AML-193 (cell line): Measurements from ENCODE around the gene TCAP.

Experiments used
- DNase-seq, 2 experiments: peaks; one replicate each; lab custom pipeline; 2025; lab: John Stamatoyannopoulos, UW

Gene TCAP

GRCh38 chr17:39650121-39650579 is 15.0 kb upstream of the TCAP start:
- no peak for DNase-seq

- no peak for DNase-seq
These were observed 13.1 kb upstream of the TCAP start for GRCh38 chr17:39651923-39652586.

- no peak for DNase-seq
These were observed 12.4 kb upstream of the TCAP start for GRCh38 chr17:39652587-39653315.

GRCh38 chr17:39653316-39653661 is 11.9 kb upstream of the TCAP start:
- no peak for DNase-seq

GRCh38 chr17:39653662-39654331 is 11.4 kb upstream of the TCAP start:
- DNase-seq: peak; percentile 61 to 74

GRCh38 chr17:39655105-39655504 is 10.0 kb upstream of the TCAP start:
- DNase-seq: no peak

GRCh38 chr17:39658346-39658745 is 6.8 kb upstream of the TCAP start:
- DNase-seq: no peak

- DNase-seq: no peak
These were observed 6.4 kb upstream of the TCAP start for GRCh38 chr17:39658760-39659159.

GRCh38 chr17:39659279-39660010 is 5.7 kb upstream of the TCAP start:
- DNase-seq: no peak

- no peak for DNase-seq
These were observed 5.2 kb upstream of the TCAP start for GRCh38 chr17:39660011-39660360.

GRCh38 chr17:39660397-39661385 is 4.5 kb upstream of the TCAP start:
- DNase-seq: no peak

- DNase-seq: no peak
These were observed 3.2 kb upstream of the TCAP start for GRCh38 chr17:39661744-39662541.

GRCh38 chr17:39662551-39663339 is 2.4 kb upstream of the TCAP start:
- no peak for DNase-seq

GRCh38 chr17:39663340-39663687 is 1.8 kb upstream of the TCAP start:
- DNase-seq: no peak

- DNase-seq: no peak
These were observed 1.2 kb upstream of the TCAP start for GRCh38 chr17:39663688-39664580.

GRCh38 chr17:39665642-39666224 is 584 bp downstream of the TCAP start:
- DNase-seq: peak in 1 of 2 experiments; percentile 28

- DNase-seq: no peak
These were observed 1.1 kb downstream of the TCAP start for GRCh38 chr17:39666231-39666600.

GRCh38 chr17:39666601-39667261 is 1.6 kb downstream of the TCAP start:
- DNase-seq: no peak
